ENCODE measurements around the gene CYB5A. TPM values are rescaled to one million over a fixed set of nuclear protein-coding genes. Genes with fewer than 3 reads are reported as not detected.

Gene CYB5A
- total RNA-seq, 6 experiments from 2014 or later: 60.4 to 83.3 (median 69.1) TPM

DNA sequence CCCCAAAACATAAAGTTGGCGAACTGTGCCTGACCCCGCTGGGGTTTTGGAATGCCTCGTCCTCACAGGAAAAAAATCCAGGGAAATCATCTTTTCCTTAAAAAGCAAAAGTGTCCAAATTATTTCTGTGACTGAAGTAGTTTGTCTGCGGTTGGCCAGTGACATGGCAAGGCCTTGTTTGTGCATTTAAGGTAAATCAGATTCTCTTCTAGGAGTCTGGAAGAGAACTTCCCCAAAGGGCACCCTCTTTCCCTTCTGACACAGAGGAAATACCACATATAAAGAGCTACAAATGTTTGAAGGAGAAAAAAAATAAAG is 737 bp upstream of the CYB5A start:
- Mint-ChIP-seq H3K4me3 (peak overlapping the region; percentile 95), H3K27ac (peak overlapping the region; percentile 70; the same call in 1 of the 2 replicates), H3K4me1 (ENCODE audit: low read depth) (peaks cover 48% of the 10 kb centered on the region), H3K9me3 (no peaks in the 10 kb centered on the region), H3K27me3 (ENCODE audit: insufficient read depth) (no peaks in the 10 kb centered on the region), H3K36me3 (ENCODE audit: low read depth) (peaks cover 5% of the 10 kb centered on the region)
- no peak for DNase-seq
- TF ChIP-seq, protein P1, sequence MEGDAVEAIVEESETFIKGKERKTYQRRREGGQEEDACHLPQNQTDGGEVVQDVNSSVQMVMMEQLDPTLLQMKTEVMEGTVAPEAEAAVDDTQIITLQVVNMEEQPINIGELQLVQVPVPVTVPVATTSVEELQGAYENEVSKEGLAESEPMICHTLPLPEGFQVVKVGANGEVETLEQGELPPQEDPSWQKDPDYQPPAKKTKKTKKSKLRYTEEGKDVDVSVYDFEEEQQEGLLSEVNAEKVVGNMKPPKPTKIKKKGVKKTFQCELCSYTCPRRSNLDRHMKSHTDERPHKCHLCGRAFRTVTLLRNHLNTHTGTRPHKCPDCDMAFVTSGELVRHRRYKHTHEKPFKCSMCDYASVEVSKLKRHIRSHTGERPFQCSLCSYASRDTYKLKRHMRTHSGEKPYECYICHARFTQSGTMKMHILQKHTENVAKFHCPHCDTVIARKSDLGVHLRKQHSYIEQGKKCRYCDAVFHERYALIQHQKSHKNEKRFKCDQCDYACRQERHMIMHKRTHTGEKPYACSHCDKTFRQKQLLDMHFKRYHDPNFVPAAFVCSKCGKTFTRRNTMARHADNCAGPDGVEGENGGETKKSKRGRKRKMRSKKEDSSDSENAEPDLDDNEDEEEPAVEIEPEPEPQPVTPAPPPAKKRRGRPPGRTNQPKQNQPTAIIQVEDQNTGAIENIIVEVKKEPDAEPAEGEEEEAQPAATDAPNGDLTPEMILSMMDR (IDR thresholded peaks at IDR 0.05): no peak

- peaks cover 5% of the 10 kb centered on the region for H3K36me3 Mint-ChIP-seq (ENCODE audit: low read depth)
- H3K4me3 Mint-ChIP-seq: peak overlapping the region; percentile 95
- H3K4me1 Mint-ChIP-seq (ENCODE audit: low read depth): peaks cover 56% of the 10 kb centered on the region
- H3K9me3 Mint-ChIP-seq: no peaks in the 10 kb centered on the region
- H3K27me3 Mint-ChIP-seq (ENCODE audit: insufficient read depth): no peaks in the 10 kb centered on the region
- DNase-seq: no peak
- TF ChIP-seq, protein P1 (IDR thresholded peaks at IDR 0.05): peak; percentile 1; the same call in 1 of the 2 replicates
- H3K27ac Mint-ChIP-seq: peak overlapping the region; percentile 55; the same call in 1 of the 2 replicates
Measured at GRCh38 chr18:74291472-74291770, 342 bp downstream of the CYB5A start.

- H3K4me3 Mint-ChIP-seq: peak overlapping the region; percentile 95
- no peaks in the 10 kb centered on the region for H3K27me3 Mint-ChIP-seq (ENCODE audit: insufficient read depth)
- H3K4me1 Mint-ChIP-seq (ENCODE audit: low read depth): peaks cover 60% of the 10 kb centered on the region
- TF ChIP-seq, protein P1 (IDR thresholded peaks at IDR 0.05): no peak; the same call in 1 of the 2 replicates
- H3K9me3 Mint-ChIP-seq: no peaks in the 10 kb centered on the region
- no peak overlapping the region for H3K27ac Mint-ChIP-seq
- peaks cover 5% of the 10 kb centered on the region for H3K36me3 Mint-ChIP-seq (ENCODE audit: low read depth)
- DNase-seq: no peak
Measured at GRCh38 chr18:74290794-74291471, 830 bp downstream of the CYB5A start.

DNA sequence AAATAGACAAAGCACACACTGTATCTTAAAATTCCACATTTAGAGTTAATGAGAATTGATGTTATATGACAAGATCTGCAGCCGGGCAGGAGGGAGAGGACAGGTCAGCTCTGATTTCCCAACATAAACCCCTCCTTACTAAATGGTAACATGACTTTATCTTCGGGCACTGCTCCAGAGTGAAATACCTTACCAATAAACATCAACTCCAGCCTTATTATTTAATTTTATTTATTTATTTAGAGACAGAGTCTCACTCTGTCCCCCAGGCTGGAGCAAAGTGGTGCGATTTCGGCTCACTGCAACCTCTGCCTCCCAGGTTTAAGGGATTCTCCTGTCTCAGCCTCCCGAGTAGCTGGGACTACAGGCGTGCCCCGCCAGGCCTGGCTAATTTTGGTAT is 1.7 kb downstream of the CYB5A start:
- no peak overlapping the region for H3K27ac Mint-ChIP-seq
- peaks cover 65% of the 10 kb centered on the region for H3K4me1 Mint-ChIP-seq (ENCODE audit: low read depth)
- no peaks in the 10 kb centered on the region for H3K27me3 Mint-ChIP-seq (ENCODE audit: insufficient read depth)
- peaks cover 5% of the 10 kb centered on the region for H3K36me3 Mint-ChIP-seq (ENCODE audit: low read depth)
- H3K4me3 Mint-ChIP-seq: peak overlapping the region; percentile 84
- TF ChIP-seq, protein P1 (IDR thresholded peaks at IDR 0.05): no peak
- H3K9me3 Mint-ChIP-seq: no peaks in the 10 kb centered on the region
- DNase-seq: no peak

- peaks cover 5% of the 10 kb centered on the region for H3K36me3 Mint-ChIP-seq (ENCODE audit: low read depth)
- peak overlapping the region; percentile 86 for H3K27ac Mint-ChIP-seq
- peak; percentile 47 for DNase-seq
- TF ChIP-seq, protein P1 (IDR thresholded peaks at IDR 0.05): no peak
- peak overlapping the region; percentile 84 for H3K4me3 Mint-ChIP-seq
- no peaks in the 10 kb centered on the region for H3K9me3 Mint-ChIP-seq
- H3K27me3 Mint-ChIP-seq (ENCODE audit: insufficient read depth): no peaks in the 10 kb centered on the region
- H3K4me1 Mint-ChIP-seq (ENCODE audit: low read depth): peaks cover 71% of the 10 kb centered on the region
Measured at GRCh38 chr18:74289137-74289536, 2.6 kb downstream of the CYB5A start.

All from HFFc6 (cell line).